Epithelial cell of esophagus (primary cell): ENCODE measurements around the gene ADISSP.

ENCODE experiments used
- DNase-seq: peaks from one replicate; pipeline ENCODE4 v3.0.0; 2010; ENCODE audit warnings: low read depth
- H3K4me3 ChIP-seq: 2 replicates; pipeline ENCODE4 v1.5.1; 2011; ENCODE audit warnings: mild to moderate bottlenecking, low read length, control low read depth
- TF ChIP-seq, protein P1 (sequence below): IDR thresholded peaks from 2 replicates; pipeline ENCODE4 v1.5.1; 2011; ENCODE audit warnings: low read depth, mild to moderate bottlenecking, low read length, control low read depth, inconsistent platforms; ENCODE audit not compliant: insufficient read depth; ENCODE audit errors: missing control alignments

The ADISSP gene

DNA sequence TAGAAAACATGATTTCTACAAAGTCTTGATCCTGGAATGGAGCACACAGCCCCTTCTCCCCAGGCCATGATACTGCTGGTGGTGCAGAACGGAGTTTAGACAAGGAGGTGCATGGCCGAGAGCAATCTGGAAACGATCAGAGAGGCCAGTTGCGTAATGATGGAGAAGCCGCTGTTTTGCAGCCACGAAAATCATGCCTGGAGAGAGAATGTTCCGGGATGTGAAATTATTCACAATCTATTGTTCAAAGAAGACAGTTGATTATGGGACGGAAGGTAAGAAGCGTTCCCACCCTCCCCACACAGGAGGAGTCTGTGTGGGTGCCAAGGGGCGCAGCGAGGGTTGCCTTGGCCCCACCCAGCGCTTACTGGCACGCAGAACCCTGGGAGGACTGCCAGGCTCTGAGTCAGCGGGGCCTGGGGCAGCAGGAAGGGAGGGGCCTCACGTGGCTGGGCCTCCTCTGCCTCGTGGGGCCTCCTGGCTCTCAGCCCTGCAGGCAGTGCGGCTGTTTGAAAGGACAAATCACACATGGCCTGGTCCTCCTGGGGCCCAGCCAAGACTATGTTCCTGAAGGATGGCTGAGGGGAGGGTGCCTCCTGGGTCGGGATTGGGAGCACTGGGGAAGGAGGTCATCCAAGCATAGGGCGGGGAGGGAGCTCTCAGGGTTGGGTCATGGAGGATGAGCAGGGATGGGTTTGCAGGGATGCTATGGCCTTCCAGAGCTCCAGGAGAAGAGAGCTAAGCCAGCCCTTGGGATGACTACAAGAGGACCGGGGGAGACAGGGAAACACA, 44.1 kb upstream of the ADISSP start:
- H3K4me3 ChIP-seq = peak overlapping the region; percentile 15
- DNase-seq = peak; percentile 99
- TF ChIP-seq, protein P1, sequence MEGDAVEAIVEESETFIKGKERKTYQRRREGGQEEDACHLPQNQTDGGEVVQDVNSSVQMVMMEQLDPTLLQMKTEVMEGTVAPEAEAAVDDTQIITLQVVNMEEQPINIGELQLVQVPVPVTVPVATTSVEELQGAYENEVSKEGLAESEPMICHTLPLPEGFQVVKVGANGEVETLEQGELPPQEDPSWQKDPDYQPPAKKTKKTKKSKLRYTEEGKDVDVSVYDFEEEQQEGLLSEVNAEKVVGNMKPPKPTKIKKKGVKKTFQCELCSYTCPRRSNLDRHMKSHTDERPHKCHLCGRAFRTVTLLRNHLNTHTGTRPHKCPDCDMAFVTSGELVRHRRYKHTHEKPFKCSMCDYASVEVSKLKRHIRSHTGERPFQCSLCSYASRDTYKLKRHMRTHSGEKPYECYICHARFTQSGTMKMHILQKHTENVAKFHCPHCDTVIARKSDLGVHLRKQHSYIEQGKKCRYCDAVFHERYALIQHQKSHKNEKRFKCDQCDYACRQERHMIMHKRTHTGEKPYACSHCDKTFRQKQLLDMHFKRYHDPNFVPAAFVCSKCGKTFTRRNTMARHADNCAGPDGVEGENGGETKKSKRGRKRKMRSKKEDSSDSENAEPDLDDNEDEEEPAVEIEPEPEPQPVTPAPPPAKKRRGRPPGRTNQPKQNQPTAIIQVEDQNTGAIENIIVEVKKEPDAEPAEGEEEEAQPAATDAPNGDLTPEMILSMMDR = no peak

DNA sequence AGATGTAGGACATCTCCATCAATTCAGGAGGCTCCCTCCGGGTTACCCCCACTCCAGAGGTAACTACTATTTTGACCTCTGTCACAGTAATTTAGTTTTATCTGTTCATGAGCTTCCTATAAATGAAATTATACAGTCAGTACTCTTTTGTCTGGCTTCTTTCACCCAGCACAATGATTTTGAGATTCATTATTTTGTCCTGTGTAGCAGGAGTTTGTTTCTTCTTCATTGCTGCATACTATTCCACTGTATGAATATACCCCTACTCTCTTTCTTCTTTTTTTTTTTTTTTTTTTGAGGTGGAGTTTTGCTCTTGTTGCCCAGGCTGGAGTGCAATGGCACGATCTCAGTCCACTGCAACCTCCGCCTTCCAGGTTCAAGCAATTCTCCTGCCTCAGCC, 41.0 kb upstream of the ADISSP start:
- TF ChIP-seq, protein P1 = no peak
- no peak for DNase-seq
- no peak overlapping the region for H3K4me3 ChIP-seq

DNA sequence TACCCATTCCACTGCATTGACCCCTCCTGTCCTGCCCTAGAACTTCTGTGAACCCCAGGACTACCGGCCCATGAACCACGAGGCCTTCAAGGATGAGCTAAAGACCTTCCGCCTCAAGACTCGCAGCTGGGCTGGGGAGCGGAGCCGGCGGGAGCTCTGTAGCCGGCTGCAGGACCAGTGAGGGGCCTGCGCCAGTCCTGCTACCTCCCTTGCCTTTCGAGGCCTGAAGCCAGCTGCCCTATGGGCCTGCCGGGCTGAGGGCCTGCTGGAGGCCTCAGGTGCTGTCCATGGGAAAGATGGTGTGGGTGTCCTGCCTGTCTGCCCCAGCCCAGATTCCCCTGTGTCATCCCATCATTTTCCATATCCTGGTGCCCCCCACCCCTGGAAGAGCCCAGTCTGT, 37.2 kb upstream of the ADISSP start:
- TF ChIP-seq, protein P1 = no peak
- no peak for DNase-seq
- no peak overlapping the region for H3K4me3 ChIP-seq

DNA sequence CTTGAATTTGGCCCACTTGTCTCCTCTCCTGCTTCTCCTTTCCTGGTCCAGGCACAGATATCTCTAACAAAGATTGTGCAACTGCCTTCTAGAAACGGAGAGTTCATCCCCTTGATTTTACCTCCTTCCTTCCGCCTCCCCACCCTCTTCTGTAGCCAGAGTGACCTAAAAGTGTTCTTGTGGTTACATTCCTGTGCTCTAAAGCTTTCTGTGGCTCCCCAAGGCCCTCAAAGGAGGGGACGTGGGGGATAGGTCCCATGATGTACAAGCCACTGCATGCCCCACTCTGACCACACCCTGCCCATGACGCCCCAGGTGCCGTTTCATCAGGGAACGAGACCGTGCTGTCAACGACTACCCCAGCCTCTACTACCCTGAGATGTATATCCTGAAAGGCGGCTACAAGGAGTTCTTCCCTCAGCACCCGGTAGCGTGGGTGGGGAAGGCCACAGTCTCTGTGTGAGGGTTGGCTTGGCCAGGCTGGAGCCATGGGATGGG, 36.8 kb upstream of the ADISSP start:
- no peak overlapping the region for H3K4me3 ChIP-seq

DNA sequence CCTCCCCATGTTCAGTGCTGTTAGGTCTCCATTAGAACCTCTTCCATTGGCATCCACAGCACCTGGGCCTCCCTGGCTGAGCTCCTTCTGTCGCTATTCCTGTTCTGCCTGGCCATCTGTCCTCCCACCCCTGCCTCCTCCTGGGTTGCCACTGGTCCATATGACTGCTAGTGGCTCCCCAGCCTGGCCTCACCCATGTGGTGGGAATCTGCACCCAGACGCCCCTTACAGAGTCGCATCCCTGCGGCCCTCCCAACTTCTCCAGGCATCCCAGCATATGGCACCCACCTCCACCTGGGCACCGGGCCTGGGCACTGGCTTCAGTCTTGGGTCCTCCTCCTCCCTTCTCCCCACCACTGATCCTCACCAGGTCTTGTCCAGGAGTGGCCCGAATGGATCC, 36.3 kb upstream of the ADISSP start:
- TF ChIP-seq, protein P1 = no peak
- no peak for DNase-seq
- H3K4me3 ChIP-seq = no peak overlapping the region

More for the DNA sequence above, 36.8 kb upstream of the ADISSP start:
- peak; percentile 77 for DNase-seq
- TF ChIP-seq, protein P1 = no peak

DNA sequence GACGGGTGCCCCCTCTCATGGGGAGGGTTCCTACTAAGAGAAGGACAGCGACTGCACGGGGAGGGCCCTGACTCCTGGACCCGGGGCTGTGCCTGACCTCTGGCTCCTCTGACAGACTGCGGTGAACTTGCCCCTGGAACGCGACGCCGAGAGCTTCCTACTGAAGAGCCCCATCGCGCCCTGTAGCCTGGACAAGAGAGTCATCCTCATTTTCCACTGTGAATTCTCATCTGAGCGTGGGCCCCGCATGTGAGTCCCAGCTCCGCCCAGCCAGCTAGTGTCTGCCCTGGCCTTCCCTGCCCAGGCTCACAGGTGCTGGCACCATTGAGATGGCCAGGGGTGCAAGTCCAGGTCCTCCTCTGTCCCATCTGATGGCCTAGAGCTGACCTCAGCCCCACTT, 35.7 kb upstream of the ADISSP start:
- DNase-seq = no peak

More for the DNA sequence above, 35.7 kb upstream of the ADISSP start:
- TF ChIP-seq, protein P1 = no peak
- H3K4me3 ChIP-seq = no peak overlapping the region
